IMR-90 (cell line): ENCODE measurements around the gene OR4P4.

Experiments
- CTCF ChIP-seq: conservative IDR thresholded peaks from 2 replicates; pipeline ENCODE4 v1.5.1; 2012; ENCODE audit warnings: mild to moderate bottlenecking, low read depth, low read length, improper control_type of control experiment
- MAFK ChIP-seq: IDR thresholded peaks from 2 replicates; pipeline ENCODE4 v1.6.1; 2012; ENCODE audit warnings: low read depth, low read length, improper control_type of control experiment
- MXI1 ChIP-seq: IDR thresholded peaks from 2 replicates; pipeline ENCODE4 v1.6.1; 2012; ENCODE audit warnings: low read depth, mild to moderate bottlenecking, low read length, moderate library complexity, borderline replicate concordance
- POLR2A ChIP-seq: IDR thresholded peaks from 2 replicates; pipeline ENCODE4 v1.6.1; 2012; ENCODE audit warnings: mild to moderate bottlenecking, low read depth, low read length
- RFX5 ChIP-seq: IDR thresholded peaks from 2 replicates; pipeline ENCODE4 v1.8.0; 2012; ENCODE audit warnings: low read depth, mild to moderate bottlenecking, low read length, moderate library complexity
- TF ChIP-seq, protein P1 (sequence below): fragments of 150-350 bp; IDR thresholded peaks from 2 replicates; pipeline ENCODE4 v1.6.1; 2017; ENCODE audit warnings: mild to moderate bottlenecking, antibody characterized with exemption, low read length, low read depth

DNA sequence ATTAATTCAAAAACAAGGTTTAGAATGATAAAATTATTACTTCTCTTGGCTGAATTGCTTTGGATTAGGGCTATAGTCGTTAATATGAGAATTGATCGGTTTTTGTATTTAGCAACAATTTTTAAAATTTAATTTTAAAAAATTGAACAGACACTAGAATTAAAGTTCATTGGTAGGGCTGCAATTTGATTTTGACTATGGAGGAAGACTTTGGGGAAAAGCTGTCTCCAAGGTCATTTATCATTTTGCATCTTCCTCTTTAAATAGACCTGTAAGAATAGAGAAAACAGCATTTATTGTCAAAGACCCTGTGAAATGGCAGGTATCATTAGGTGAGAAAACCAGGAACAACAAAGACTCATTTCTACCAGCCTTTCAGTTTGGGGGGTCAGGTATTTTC lies 13.1 kb downstream of the OR4P4 start, which contains the start of gene OR4S2:
- no peak for TF ChIP-seq MXI1
- no peak for TF ChIP-seq MAFK
- no peak for TF ChIP-seq POLR2A
- TF ChIP-seq CTCF = no peak
- no peak for TF ChIP-seq RFX5
- TF ChIP-seq, protein P1, sequence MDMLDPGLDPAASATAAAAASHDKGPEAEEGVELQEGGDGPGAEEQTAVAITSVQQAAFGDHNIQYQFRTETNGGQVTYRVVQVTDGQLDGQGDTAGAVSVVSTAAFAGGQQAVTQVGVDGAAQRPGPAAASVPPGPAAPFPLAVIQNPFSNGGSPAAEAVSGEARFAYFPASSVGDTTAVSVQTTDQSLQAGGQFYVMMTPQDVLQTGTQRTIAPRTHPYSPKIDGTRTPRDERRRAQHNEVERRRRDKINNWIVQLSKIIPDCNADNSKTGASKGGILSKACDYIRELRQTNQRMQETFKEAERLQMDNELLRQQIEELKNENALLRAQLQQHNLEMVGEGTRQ = no peak
